Measurements from ENCODE around the gene PRKCZ. TPM values are rescaled to one million over a fixed set of nuclear protein-coding genes. Genes with fewer than 3 reads are reported as not detected.

Gene PRKCZ
- total RNA-seq, 1 donor from 2014 or later = 1.3 TPM

DNA sequence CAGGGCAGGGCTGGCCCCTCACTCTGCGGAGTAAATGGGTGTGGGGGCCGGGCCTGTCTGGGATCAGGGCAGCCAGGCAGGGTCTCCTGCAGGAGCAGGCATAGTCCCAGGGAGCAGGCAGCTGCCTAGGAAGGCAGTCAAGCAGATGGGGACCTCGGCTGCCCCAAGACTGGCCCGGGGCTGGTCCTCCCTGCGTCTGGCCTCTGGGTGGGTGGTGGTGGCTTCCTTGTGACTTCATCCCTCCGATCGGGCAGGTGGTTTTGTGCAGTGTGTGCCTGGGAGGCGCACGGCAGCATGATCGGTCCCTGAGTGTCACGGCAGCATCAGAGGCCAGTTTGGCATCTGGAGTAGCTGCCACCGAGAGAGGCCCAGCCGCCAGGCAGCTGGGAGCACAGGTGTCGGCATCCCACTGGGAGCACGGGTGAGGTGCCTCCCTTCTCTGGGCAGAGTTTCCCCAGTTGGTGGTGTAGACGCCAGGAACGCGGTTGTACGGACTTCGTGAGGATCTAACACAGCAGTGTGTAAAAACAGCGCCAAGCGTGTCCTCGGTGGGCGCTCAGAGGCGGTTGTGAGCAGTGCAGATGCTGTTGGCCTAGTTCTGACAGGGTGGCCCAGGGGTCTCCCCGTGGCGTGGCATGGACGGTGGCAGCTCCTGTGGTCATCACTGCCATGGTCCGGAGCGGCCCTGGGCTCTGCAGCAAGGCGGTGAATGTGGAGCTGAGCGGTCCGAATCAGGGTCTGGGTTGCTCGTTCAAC is 45.9 kb downstream of the PRKCZ start:
- Histone ChIP-seq H3K4me3 (no peak overlapping the region), H3K36me3 (no peaks in the 10 kb centered on the region), H3K27ac (no peak overlapping the region), H3K9me3 (peaks cover 0 to 5% of the 10 kb centered on the region in 2 donors), H3K27me3 (no peaks in the 10 kb centered on the region), H3K4me1 (no peaks in the 10 kb centered on the region)
- intact Hi-C loops (cut with DNase I) = no loop called here
- DNase-seq (ENCODE audit: low spot score in 2 of 2) = no peak
- TF ChIP-seq, protein P1, sequence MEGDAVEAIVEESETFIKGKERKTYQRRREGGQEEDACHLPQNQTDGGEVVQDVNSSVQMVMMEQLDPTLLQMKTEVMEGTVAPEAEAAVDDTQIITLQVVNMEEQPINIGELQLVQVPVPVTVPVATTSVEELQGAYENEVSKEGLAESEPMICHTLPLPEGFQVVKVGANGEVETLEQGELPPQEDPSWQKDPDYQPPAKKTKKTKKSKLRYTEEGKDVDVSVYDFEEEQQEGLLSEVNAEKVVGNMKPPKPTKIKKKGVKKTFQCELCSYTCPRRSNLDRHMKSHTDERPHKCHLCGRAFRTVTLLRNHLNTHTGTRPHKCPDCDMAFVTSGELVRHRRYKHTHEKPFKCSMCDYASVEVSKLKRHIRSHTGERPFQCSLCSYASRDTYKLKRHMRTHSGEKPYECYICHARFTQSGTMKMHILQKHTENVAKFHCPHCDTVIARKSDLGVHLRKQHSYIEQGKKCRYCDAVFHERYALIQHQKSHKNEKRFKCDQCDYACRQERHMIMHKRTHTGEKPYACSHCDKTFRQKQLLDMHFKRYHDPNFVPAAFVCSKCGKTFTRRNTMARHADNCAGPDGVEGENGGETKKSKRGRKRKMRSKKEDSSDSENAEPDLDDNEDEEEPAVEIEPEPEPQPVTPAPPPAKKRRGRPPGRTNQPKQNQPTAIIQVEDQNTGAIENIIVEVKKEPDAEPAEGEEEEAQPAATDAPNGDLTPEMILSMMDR (IDR thresholded peaks at IDR 0.05) = no peak

DNA sequence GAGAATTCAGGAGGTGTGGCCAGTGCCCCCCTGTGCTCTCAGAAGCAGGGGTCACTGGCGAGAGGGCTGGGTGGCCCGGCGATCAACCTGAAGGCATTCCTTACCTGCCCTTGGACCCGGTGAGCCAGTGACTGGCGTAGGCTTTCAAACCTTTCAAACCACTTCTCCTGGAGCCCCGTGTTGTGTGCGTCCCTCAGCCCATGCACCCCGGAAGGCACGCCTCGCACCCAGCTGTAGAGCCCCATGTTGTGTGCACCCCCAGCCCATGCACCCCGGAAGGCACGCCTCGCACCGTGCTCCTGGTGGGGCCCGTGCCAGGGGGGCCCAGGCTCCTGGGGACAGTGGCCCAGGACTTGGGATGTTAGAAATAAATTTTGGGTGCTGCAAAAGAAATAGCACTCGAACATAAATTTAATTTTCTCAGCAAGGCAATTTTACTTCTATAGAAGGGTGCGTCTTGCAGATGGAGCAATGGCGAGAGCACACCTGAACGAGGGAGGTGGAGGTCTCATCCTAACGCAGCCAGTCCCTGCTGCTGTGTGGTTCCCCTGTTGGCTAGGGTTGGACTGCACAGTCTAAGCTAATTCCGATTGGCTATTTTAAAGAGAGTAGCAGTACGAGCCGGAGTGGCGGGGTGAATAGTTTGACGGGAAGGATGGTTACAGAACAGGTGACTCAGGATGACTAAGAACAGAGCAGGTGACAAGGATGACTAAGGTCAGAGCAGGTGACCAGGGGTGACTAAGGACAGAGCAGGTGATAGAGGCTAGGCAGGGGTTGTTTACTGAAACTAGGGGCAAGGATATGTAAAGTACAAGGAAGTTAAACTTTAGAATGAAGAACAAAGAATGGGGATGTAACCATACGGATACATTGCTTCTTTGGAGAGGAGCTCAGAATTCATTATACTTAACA is 47.4 kb downstream of the PRKCZ start:
- Histone ChIP-seq H3K27me3 (no peaks in the 10 kb centered on the region), H3K36me3 (no peaks in the 10 kb centered on the region), H3K4me1 (no peaks in the 10 kb centered on the region), H3K4me3 (no peak overlapping the region), H3K9me3 (peaks cover 0 to 5% of the 10 kb centered on the region in 2 donors), H3K27ac (no peak overlapping the region)
- no peak for DNase-seq (ENCODE audit: low spot score in 2 of 2)
- TF ChIP-seq, protein P1 (IDR thresholded peaks at IDR 0.05) = no peak
- intact Hi-C loops (cut with DNase I) = no loop called here

DNA sequence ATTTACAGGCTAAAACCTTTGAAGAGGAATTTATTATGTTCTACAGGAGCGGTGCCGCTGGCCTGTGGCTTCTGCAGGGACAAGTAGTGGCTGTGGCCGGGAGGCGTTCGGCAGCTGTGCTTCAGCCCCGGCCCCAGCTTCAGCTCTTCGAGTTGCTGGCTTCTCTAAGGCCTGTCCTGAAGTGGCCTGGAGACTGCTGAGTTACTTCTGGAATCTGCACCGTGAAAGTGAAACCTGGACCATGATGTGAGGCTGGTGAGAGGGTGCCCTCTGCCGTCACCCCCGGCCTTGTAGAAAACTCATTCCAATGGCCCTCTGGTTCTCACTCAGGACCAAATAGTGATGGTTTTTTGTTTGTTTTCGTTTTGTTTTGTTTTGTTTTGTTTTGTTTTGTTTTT is 48.1 kb downstream of the PRKCZ start:
- H3K4me1 ChIP-seq = no peaks in the 10 kb centered on the region
- TF ChIP-seq, protein P1 (IDR thresholded peaks at IDR 0.05) = no peak
- intact Hi-C loops (cut with DNase I) = no loop called here

DNA sequence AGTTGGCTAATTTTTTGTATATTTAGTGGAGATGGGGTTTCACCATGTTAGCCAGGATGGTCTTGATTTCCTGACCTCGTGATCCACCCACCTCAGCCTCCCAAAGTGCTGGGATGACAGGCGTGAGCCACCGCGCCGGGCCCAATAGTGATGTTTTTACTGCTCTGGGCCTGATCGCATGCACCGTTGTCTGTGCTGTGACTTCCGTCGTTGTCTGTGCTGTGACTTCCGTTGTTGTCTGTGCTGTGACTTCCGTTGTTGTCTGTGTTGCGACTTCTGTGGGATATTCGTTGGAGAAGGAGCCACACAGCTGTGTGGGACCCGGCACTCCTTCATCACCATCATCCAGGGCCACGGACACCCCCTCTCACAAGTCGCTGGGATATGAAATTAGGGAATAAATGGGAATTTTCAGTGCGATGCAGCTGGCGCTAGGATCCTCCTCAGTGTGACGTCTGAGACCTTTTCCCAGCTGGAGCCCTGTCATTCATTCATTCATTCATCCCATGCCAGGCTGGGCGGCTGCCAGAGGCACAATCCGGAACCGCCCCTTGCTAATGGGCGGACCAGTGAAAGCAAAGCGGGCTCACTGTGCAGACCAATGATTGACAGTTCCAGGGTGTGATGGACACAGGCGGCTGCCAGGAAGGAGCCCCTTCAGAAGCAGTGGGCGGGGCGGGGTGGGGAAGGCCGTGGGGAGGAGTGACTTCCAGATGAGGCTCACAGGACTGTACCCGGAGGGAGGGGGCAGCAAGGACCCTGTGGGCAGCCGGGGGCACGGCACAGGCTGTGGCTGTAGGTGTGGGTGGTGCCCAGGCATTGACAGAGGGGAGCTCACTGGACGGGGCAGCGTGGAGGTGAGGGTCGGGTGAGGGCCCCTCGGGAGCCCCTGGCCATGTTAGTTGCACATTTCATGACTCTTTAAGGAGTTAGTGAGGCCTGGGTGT is 48.9 kb downstream of the PRKCZ start:
- Histone ChIP-seq H3K27ac (no peak overlapping the region), H3K4me1 (no peaks in the 10 kb centered on the region), H3K4me3 (no peak overlapping the region), H3K9me3 (peaks cover 0 to 5% of the 10 kb centered on the region in 2 donors), H3K27me3 (no peaks in the 10 kb centered on the region), H3K36me3 (no peaks in the 10 kb centered on the region)
- TF ChIP-seq, protein P1 (IDR thresholded peaks at IDR 0.05) = no peak
- DNase-seq (ENCODE audit: low spot score in 2 of 2) = no peak
- intact Hi-C loops (cut with DNase I) = no loop called here

More for the DNA sequence above, 48.1 kb downstream of the PRKCZ start:
- no peaks in the 10 kb centered on the region for H3K27me3 ChIP-seq
- no peak for DNase-seq (ENCODE audit: low spot score in 2 of 2)
- no peak overlapping the region for H3K27ac ChIP-seq
- peaks cover 0 to 5% of the 10 kb centered on the region in 2 donors for H3K9me3 ChIP-seq
- H3K36me3 ChIP-seq = no peaks in the 10 kb centered on the region
- no peak overlapping the region for H3K4me3 ChIP-seq

Measured in ascending aorta (tissue), 2 donors.